ENCODE measurements around the gene NPHP1.

DNA sequence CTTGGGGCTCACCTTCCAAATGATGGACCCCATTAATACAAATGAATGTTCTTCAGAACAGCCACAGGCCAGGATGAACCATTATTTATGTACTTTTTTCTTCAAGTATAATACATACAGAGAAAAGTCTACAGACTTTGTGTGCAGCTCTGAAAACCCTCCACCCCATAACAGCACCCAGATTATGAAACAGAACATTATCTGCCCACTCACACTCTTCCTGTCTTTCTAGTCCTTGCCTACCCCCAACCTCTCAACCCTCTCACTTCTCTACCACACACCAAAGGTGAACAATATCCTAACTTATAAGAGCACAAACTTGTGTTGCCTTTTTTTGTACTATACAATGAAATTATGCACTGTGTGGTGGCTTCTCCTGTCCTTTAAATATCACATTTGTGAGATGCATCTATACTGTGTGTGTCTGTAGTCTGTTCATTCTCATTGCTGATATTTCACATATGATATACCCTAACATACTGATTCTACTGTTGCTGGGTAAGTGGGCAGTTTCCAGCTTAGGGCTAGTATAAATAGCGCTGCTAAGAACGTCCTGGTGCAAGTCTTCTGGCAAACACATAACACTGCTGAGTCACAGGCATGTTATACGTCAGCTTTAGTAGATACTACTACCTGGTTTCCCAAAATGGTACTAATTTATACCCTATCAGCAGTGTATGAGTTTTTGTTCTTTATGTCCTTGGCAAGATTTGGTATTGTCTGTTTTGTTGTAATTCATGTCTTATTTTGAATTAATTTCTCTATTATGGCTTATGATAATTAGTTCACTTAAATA, 1.0 kb upstream of the NPHP1 start:
- TF ChIP-seq, protein P1, sequence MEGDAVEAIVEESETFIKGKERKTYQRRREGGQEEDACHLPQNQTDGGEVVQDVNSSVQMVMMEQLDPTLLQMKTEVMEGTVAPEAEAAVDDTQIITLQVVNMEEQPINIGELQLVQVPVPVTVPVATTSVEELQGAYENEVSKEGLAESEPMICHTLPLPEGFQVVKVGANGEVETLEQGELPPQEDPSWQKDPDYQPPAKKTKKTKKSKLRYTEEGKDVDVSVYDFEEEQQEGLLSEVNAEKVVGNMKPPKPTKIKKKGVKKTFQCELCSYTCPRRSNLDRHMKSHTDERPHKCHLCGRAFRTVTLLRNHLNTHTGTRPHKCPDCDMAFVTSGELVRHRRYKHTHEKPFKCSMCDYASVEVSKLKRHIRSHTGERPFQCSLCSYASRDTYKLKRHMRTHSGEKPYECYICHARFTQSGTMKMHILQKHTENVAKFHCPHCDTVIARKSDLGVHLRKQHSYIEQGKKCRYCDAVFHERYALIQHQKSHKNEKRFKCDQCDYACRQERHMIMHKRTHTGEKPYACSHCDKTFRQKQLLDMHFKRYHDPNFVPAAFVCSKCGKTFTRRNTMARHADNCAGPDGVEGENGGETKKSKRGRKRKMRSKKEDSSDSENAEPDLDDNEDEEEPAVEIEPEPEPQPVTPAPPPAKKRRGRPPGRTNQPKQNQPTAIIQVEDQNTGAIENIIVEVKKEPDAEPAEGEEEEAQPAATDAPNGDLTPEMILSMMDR (conservative IDR thresholded peaks at IDR 0.05 in 1 of 2, IDR thresholded peaks at IDR 0.05 in 1 of 2; ENCODE audit: extremely low read depth in 1 of 2, insufficient read depth in 1 of 2, low read depth in 1 of 2, low read length in 2 of 2) = no peak
- no peak for TF ChIP-seq EZH2 (IDR thresholded peaks at IDR 0.05; ENCODE audit: borderline replicate concordance, low read length)
